Vagina (tissue), 2 donors: ENCODE measurements around the gene NSFL1C.

Experiments used
- POLR2A ChIP-seq, 2 donors: fragments of 450-650 bp; IDR thresholded peaks; one replicate each; pipeline ENCODE4 v1.6.1; 2017; ENCODE audit warnings: antibody characterized with exemption in 2 of 2, mild to moderate bottlenecking in 2 of 2, moderate library complexity in 2 of 2
- POLR2AphosphoS5 ChIP-seq, 2 donors: sonication (generic); formaldehyde crosslinking; IDR thresholded peaks; one replicate each; pipeline ENCODE4 v1.9.0; 2017; ENCODE audit warnings: antibody characterized with exemption in 2 of 2, mild to moderate bottlenecking in 2 of 2, low read depth in 1 of 2; ENCODE audit not compliant: insufficient read depth in 1 of 2
- TF ChIP-seq, protein P1 (sequence below), 3 experiments: fragments of 450-650 bp in 2 of 3; fragments of 200-600 bp in 1 of 3; sonication (generic) in 1 of 3; IDR thresholded peaks; one replicate each; pipeline ENCODE4 v1.5.1; 2017 to 2019; ENCODE audit warnings: antibody characterized with exemption in 3 of 3, mild to moderate bottlenecking in 2 of 3, moderate library complexity in 2 of 3

DNA sequence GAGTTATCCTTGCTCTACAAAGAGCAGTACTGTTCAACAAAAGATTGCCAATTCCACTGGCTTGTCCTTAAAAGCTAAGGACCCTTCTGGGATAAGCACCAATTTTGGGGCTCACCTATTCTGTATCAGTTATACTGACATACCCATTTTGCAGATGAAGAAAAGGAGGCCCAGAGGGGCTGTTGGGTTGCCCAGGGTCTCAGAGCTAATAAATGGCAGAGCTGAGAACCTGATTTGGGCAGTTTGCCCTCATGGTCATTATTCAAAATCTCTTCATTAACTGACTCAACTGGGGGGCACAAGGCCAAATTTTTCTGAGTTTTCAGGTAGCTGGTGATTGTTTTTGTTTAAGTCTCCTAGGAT, 31.3 kb downstream of the NSFL1C start:
- TF ChIP-seq, protein P1, sequence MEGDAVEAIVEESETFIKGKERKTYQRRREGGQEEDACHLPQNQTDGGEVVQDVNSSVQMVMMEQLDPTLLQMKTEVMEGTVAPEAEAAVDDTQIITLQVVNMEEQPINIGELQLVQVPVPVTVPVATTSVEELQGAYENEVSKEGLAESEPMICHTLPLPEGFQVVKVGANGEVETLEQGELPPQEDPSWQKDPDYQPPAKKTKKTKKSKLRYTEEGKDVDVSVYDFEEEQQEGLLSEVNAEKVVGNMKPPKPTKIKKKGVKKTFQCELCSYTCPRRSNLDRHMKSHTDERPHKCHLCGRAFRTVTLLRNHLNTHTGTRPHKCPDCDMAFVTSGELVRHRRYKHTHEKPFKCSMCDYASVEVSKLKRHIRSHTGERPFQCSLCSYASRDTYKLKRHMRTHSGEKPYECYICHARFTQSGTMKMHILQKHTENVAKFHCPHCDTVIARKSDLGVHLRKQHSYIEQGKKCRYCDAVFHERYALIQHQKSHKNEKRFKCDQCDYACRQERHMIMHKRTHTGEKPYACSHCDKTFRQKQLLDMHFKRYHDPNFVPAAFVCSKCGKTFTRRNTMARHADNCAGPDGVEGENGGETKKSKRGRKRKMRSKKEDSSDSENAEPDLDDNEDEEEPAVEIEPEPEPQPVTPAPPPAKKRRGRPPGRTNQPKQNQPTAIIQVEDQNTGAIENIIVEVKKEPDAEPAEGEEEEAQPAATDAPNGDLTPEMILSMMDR (IDR thresholded peaks at IDR 0.05) = no peak
- TF ChIP-seq POLR2A (IDR thresholded peaks at IDR 0.05) (no peak), POLR2AphosphoS5 (IDR thresholded peaks at IDR 0.05; ENCODE audit: insufficient read depth in 1 of 2, low read depth in 1 of 2) (no peak)
